CD4-positive, alpha-beta T cell treated with Interleukin-6 at 100 ng/mL for 8 hours (primary cell): ENCODE measurements around the gene ARHGEF26.

Experiments used
- DNase-seq: peaks from one replicate; pipeline ENCODE4 v3.0.0-alpha.2; 2020; ENCODE audit warnings: mixed read lengths, low spot score

ARHGEF26 gene

DNA sequence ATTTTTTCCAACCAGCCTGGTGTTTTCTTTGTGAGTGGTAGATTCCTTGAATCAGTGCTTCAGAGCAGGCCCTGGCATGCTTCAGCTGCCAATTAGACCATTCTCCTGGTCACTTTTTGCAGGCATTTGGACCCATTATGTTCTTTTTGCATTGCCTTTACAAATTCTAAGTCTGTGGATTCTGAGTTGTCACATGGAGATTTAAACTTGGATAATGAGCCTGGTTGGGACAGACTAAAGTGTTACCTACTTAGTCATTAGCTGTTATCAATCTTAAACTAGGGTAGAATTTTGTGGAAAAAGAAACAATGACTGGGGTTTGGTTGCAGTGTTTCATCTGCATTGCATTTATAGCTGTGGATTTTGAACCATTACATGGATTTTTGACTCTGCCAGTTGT is 40.6 kb downstream of the ARHGEF26 start:
- DNase-seq, result no peak

DNA sequence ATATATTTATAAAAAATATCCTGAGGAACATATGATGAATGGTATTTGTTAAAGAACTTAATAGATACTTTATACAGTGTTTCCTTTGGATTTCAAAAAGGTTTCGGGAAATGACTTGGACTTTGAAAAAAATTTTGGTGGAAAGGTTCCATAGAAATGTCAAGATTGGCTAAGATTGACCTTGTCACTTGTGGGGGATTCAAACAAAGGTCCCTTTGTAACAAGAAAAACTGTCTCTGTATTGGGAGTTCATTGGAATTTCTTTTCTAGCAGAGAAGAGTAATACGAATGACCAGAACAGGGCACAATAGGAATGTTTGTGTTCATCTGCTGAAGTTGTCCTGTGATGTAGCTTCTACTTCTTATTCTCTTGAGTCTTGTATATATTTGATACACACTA is 43.2 kb downstream of the ARHGEF26 start:
- DNase-seq, result no peak

DNA sequence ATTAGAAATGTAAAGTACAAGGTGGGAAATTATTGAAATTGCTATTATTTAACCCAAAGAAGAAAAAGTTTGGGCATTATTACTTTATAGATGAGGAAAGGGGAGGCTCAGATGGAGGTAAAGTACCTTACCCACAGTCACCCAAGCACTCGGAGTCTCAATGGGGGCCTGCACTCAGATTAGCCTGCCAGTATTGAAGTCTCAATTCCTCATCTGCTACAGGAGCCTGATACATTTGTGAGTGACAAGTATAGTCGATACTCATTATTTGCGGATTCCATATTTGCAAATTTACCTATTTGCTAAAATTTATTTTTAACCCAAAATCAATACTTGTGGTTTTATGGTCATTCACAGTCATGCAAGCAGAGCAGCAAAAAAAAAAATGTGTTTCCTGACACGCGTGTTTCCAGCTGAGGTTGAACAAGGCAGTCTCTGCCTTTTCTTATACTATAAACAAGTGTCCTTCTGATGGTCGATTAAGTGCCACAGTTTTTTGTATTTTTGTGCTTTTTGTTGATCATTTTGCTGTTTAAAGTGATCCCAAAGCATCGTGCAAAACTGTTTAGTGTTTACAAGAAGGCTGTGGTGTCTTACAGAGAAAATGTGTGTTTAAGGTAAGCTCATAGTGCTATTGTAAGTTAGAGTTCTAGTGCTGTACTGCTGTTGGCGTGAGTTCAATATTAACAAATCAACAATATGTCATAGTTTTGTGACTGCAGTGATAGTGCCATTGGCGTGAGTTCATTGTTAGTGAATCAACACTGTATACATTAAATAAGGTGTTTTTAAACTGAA is 48.0 kb downstream of the ARHGEF26 start:
- DNase-seq, result no peak

DNA sequence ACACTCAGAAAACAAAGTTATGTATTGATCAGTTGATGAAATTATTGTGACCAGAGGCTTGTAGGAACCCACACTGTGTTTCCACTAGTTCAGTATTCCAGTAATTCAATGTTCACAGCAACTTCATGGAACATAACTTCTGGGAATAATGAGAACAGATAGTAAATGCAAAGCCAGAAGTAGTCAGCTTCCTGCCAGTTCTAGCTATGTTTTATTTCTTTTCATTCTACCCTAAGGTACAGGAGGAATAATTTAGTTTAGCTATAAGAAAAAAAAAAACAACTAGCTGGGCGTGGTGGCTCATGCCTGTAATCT is 48.6 kb downstream of the ARHGEF26 start:
- DNase-seq, result no peak

DNA sequence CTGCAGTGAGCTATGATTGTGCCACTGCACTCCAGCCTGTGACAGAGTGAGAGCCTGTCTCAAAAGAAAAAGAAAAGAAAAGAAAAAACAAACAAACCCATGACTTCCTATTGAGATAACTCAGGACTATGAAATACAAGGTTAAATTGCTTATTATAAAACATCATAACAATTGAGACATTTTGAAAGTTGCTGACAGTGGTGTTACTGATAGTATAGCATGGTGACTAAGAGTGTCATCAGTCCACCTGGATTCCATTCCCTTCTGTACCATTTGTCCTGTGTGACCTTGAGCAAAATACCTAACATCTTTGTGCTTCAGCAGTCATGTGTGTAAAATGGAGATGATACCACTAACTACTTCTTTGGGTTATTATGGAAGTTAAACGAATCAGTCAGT is 49.1 kb downstream of the ARHGEF26 start:
- no peak for DNase-seq

DNA sequence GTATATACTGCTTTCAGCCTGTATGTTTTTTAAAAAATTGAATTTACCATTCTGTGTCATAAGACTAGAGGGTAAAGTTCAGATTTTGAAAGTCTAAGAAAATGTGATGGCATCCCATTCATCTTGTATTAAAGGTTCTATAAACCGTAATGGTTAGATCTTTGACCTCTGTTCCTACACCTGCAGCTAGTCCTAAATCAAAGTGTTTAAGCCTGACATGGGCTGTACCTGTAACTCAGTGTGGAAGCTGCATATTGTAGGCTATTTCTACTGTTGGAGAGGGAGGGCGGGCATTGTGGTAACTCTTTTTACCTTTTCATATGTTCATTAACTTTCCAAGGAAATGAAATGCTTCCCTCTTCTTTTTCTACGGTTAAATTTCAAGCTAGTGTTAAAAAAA is 53.9 kb downstream of the ARHGEF26 start:
- DNase-seq, result no peak

DNA sequence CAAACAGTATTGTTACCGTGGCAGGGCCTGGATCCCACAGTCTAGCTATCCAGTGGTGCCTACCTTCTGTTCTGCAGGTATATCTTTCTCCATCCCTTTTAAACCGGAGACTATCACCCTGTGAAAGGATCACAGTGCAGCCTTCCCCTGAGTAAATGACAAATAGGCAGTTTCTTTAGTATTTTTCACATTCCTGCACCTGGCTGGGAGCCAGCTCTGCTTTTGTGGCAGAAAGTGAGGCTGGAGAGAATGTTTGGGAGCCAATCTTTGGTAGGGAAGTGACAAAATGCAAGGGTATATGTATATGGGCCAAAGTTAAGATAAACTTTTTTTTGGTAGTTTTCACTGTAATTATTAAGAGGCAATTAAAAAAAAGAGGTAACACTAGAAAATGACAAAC is 54.8 kb downstream of the ARHGEF26 start:
- no peak for DNase-seq

DNA sequence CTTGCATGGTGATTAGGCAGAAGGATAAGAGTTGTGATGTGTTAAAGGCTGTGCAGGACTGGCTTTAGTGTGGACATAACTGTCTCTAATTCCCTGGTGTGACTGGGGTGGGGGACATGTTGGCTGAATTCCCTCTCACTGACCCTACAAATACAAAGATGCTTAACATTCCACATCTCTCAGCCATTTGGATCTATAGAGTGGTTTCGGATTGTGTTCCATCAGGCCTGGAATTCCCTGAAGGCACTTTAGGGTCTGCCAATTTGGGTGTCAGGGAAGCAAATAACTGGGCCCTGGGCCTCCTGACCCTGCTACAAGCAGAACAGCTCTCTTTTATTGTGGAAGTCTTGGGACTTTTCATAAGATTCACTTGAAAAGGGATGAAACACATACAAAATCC is 56.2 kb downstream of the ARHGEF26 start:
- no peak for DNase-seq

DNA sequence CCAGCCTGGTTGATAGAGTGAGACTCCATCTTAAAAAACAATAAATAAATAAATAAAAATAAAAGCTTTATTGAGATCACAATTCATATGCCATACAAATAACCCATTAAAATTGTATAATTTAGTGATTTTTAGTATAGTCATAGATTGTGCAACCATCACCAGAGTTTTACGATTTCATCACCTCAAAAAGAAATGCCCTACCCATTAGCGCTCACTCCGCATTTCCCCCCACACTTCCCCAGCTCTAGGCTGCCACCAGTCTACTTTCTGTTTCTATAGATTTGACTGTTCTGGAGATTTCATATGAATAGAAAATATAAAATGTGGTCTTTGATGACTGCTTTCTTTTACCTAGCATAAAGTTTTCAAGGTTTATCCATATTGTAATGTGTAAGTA is 57.0 kb downstream of the ARHGEF26 start:
- no peak for DNase-seq

DNA sequence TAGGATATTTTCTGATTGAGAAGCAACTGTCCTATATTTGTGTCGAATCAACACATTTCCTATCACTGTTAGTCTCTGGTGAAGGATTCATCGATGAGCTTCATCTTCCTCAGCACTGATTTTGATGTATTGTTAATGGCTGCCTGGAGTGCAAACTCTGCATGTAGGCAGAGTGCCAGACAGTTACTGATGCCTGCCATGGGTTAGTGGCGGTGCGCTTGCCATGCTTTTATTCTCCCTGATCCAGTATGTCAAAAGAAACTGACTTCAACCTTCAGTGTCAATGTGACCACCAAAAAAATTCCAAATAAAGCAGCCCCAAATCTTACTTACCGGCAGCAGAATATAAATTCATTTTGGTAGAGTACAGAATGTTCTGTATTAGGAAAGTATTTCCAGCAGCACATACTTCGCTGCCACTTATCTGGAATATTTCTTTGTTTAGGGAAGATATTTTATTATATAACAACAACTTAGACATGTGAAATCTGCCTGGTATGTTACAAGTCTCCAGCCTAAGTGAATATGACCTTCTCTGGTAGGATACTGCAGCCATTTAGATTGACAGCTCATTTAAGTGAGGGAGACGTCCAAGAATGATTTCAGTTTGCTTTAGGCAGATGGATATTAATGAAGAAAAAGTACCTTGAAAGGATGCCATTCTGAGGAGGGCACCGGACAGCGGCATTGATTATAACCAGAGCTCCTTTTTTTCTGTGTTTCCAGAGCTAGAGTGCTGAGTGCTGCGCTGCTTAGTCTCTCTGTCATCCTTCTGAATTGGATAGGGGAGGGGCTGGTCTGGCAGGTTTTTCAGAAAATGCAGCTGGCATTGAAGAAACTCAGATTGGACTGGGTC is 59.9 kb downstream of the ARHGEF26 start:
- DNase-seq, result no peak

DNA sequence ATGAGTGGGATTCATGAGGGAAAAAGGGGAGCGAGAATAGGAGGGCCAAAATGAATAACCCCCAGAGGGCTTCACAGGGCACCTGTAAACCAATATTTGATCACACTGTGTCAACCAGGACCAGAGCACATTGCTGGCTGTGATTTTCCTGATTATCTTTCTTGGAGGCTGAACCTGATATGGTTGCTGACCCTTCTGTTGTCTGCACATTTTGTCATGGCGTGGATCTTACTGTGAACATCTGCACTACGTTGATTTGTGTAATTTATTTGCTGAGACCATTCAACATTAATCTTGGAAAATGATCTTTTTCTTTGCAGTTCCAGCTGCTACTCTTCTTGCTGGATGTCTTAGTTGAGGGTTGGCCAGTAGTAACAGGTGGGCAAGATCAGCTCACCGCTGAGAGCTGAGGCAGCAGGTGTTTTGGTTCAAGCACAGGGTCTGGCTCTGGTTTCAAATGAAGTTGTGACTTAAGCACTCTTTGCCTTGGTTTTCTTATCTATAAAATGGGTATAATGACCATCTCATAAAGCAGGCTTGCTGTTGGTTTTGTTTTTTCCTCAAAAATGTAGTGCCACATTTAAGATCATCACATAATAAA is 61.2 kb downstream of the ARHGEF26 start:
- no peak for DNase-seq

DNA sequence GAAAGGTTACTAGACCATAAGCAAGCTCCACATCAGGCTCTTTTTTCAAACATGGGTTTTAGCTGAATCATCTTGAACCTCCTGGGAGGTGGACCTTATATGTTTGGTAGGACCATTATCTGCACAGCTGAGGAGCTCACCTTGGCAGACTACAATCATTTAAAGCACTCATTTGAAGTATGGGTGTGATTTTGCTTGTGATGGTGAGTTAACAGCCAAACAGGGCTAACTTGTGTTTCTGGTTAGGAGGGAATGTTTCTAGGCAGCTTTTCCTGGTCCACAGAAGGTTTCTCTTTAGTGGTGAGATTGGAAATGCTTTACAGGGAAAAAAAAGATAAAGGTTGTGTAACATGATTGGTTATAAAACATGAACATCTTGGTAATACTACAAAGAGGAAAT is 61.8 kb downstream of the ARHGEF26 start:
- no peak for DNase-seq

DNA sequence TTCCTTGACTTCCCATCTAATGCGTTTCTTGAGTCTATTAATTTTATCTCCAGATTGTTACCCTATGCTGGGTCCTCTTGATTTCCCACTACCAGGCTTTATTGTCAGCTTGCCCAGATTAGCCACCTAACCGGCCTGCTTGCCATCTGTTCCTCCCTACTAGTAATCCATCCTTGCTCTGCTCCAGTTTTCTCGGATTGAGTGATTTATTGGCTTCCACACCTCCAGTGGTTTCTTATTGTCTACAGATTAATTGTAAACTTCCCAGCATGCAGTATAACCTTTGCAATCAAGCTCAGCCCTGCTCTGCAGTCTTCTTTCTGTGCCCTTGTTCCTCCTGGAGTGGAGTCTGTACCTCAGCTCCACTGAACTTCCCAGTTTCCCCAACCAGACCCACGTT is 63.4 kb downstream of the ARHGEF26 start:
- DNase-seq, result no peak

DNA sequence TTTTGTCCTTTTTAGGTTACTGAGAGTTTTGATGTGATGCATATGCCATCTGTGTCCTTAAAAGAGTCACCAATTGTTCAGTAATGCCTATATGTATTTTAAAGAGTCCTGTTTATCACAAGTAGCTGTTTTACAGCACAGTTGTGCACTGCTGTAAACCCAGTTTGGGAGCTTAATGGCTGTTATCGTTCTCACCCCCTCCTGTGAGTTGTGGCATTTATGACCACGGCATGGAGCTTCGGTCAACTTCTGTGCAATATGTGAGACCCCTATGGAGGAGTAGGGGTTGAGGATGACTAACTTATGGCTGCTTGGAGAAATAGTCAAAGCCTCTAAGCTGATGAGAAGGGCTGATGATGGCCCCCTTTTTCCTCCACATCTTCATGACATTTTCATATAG is 67.2 kb downstream of the ARHGEF26 start:
- no peak for DNase-seq

DNA sequence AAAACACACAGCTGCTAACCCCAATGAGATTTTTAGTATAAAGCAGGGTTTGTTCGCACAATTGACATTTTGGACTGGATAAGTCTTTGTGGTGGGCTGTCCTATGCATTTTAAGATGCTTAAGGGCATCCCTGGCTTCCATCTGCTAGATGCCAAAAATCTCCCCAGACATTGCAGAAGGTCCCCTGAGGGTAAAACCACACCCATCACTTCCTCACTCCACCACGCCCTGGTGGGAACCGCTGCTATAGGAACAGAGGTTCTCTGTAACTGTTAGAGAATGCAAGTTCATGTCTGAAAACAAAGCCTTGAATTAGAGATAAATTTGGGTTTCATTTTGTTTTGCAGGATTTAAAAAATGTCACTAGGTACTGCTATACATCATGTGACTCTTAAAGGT is 67.7 kb downstream of the ARHGEF26 start:
- DNase-seq, result no peak

DNA sequence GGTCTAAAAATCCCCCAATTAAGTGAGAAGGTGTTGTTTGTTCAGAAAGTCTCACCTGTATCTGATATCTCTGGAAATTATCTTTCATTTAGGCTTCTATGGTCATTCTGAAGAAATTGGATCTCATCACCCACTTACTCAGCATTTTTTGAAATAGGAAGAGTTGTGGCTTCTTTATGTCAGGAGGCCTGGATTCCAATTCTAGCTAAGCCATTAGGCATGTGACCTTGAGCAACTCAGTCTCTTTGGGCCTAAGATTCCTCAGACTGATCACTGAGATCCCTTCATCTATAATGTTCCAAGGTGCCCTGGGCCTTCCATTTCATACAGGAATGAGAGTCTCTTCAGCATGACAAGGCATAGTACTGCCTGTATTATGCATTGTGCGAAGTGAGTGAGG is 70.3 kb downstream of the ARHGEF26 start:
- no peak for DNase-seq

DNA sequence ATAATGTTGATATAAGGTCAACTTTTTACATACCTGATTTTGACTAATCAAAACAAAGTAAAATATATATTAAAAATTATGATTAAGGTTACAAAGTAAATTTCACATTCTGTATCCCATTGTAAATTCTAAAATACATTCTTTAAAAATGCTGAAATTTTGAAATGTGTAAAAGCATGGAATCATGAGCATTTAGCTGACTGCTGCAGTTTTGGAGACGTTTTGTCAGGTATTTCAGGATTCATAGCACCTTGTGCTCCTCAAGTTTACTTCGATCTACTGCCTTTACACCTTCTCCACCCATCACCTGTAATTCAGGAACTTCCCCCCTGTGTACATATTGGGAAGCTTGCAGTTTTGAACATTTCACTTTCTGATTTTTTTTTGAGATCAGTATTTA is 71.0 kb downstream of the ARHGEF26 start:
- DNase-seq, result no peak

DNA sequence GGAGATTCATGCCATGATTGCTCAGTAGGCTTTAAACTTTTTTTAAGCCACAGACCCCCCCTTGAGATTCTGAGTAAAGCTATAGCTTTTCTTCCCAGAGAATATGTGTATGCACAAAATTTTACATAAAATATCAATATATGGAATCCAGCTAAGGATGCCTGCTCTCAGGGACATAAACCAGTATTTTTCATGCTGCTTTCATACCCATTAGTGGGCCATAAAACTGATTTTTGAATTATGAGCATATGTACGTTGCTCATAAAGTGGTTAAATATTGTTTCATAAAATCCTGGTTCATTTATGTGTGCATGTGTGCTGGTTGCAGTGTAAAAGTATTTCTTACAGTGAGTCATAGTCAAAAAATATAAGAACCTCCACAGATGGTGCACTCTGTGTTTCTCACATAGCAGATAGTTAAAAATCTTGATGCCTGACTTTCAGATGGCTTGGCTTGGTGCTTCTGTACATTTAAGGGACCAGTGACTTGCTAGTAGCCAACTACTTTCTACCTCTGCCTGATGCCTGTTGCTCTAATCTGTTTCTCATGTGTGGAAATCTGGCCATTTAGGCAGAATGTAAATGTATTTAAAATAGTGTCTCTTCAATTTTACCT is 71.9 kb downstream of the ARHGEF26 start:
- no peak for DNase-seq

DNA sequence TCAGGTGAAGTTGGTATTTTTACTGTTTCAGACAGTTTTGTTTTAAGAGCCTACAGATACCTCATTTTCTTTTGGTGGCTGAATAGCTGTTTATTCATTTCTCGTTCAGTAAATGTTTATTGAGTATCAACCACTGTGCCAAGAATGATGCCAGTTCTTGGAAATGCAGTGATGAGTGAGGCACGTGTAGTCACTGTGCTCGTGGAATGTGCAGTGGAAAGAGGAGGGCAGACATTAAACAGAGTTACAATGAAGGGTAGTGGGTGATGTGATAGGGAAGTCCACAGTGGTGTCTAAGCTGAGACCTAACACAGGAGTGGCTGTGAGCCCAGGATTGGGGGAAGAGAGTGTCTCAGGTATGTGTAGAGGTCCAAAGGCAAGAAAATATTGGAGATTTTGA is 73.7 kb downstream of the ARHGEF26 start:
- DNase-seq, result no peak

DNA sequence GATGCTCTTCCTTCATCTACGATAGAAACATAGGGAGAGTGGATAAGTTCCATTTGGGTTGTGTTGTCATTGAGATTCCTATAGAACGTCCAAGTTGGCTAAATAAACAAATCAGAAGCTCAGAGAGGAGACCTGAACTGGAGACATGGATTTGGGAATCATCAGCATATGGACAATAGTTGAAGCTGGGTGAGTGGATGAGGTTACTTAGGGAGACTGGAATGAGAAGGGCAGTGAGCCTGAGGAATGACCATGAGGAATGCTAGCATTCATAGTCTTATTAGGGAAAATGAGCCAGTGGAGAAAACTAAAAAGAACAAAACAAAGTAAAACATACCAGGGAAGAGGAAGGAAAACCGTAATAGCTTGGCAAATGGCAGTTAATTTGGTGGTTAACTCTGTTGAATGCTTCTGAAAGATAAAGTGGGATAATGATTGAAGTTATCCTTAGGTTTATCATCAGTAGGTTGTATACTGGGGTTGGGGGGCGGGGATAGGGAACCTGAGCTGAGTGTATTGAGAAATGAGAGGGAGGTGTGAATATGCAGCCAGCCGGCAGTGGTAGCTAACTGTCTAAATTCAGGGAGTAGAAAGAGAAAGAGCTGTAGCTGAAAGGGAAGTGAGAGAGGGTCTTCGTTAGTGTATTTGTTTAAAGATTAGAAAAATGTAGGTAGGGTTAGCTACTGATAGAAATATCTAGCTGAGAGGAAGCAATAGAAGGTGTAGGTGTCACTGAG is 74.6 kb downstream of the ARHGEF26 start:
- DNase-seq, result no peak

DNA sequence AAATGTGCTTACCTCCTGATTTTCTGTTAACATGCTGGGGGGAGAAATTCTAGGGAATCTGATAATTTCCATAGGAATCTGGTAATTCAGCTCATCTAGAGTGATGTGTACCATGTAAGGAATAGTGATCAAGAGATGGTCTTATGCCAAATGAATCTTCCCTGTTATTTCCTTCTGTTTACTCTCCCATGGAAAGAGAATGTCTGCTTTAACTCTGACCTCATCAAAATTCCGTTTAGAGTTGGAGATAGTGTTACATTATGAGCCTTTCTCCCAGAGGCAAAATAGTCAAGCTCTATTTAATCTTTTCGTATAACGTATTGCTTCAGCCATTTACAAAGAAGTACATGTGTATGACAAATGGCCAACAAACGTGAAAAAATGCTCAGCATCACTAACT is 76.6 kb downstream of the ARHGEF26 start:
- DNase-seq, result no peak

DNA sequence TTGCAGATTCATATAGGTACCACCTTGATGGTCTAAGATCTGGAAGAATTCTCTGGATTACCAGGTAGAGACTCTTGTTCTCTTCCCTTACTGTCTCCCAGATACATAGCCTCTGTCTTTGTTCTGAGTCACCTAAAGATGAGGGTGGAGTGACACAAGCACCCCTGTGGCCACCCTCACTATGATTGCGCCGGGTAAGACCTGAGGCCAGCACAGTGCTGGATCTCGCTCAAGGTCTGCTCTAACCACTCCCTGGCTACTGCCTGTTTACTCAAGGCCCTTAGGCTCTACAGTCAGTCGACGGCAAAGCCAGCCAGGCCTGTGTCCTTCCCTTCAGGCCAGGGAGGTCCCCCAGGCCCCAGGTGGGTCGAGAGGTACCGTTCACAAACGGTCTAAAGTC is 88.3 kb downstream of the ARHGEF26 start:
- DNase-seq, result no peak
